Stimulated activated CD4-positive, alpha-beta T cell treated with anti-CD3 and anti-CD28 coated beads, Interleukin-4, amount 100 ng/mL, for 48 hours (primary cell): ENCODE data around the gene LYZL1.
"Not testable (repeated sequence)": the region's sequence is repeated elsewhere in the genome, so short reads cannot be mapped to it uniquely, and the experiment has no call there.

ENCODE experiments used
- DNase-seq, 2 donors: peaks; one replicate each; pipeline ENCODE4 v3.0.0-alpha.2; 2020; ENCODE audit warnings: low read depth in 2 of 2

The LYZL1 gene

DNA sequence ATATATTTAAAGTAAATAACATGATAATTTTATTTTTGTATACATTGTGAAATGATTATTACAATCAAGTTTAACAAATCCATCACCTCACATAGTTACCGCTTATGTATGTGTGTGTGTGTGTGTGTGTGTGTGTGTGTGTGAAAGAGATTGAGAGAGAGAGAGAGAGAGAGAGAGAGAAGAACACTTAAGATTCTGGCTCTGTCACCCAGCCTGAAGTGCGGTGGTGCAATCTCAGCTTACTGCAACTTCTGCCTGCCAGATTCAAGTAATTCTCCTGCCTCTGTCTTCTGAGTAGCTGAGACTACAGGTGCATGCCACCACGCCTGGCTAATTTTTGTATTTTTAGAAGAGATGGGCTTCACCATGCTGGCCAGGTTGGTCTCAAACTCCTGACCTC lies 17.8 kb downstream of the LYZL1 start:
- no peak for DNase-seq

DNA sequence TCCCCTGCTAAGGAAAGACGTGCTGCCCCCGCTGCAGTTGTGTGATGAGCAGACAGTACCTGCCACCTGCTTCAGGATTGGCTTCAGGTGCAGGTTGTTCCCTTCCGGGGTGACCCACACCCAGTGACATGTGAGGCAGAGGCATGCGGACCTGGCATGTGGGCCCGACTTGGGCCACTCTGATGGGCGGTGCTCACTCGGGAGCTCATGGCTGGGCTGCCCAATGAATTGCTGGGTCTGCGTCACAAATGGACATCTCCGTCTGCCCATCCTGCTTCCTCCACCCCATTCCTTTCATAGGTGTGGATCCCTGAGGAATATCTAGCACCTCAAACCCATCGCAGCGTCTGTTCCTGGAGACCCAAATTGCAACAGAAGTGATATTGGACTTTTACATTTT lies 19.3 kb downstream of the LYZL1 start:
- DNase-seq: not testable (repeated sequence)

DNA sequence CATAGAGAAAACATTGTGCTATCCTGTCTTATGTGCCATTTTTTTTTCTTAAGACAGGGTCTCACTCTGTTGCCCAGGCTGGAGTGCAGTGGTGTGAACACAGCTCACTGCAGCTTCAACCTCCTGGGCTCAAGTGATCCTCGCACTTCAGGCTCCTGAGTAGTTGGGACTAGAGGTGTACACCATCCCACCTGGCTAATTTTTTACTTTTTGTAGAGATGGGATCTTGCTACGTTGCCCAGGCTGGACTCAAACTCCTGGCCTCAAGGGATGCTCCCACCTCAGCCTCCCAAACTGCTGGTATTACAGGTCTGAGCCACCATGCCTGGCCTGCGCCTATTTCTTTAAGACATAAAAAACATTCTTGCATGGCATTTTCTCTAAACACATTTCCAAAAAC lies 20.6 kb downstream of the LYZL1 start:
- no peak for DNase-seq

DNA sequence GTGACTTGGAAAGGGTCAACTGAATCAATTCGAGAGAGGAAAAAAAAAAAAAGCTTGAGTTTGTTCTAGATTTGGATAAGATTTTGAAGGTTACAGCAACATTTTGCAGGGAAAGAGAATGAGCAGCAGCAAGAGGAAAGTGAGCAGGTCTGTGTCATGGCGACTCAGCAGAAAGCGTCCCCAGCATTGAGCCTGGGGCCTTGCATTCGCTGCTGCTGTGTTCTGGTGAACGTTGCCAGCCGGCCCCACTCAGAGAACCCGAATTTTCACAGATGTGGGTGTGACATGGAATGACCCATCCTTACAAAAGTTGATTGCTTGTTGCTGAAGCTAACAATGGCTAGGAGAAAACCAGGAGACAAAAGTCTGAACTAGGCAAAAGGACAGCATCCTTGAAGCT lies 21.6 kb downstream of the LYZL1 start:
- not testable (repeated sequence) for DNase-seq

DNA sequence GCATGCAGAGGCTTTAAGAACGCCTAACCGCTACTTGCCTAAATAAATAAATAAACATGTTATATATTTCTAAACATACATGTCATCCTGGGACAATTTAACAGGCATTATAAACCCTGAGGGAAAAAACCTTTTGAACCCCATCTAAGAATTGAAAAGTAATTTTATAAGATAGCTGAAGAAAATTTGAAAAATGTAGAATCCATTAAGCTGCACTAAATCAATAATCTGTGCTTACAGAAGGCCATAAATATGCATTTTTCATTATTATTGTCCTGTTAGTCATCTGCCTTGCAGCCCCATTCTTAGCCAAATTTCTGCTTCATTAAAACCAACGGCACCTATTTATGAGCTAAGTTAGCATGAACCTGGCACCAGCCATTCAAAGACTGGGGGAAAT lies 24.2 kb downstream of the LYZL1 start:
- no peak for DNase-seq

DNA sequence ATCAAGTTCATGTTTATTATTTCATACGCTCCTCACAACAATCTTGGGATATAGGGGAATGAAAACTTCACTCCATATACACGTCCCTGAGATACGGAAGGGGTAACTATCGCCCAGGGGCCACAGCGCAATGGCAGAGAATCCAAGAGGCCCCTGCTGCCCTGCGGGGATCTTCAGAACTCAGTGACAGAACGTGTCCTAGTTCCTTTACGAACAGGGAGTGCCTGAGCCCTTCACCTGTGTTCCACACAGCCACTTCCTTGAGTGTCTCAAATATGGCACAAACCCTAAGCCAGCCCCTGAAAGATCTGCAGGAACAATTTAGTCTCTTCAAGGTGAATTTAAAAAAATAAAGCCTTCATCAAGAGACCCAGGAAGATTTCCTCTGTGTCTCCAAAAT lies 25.9 kb downstream of the LYZL1 start:
- no peak for DNase-seq

DNA sequence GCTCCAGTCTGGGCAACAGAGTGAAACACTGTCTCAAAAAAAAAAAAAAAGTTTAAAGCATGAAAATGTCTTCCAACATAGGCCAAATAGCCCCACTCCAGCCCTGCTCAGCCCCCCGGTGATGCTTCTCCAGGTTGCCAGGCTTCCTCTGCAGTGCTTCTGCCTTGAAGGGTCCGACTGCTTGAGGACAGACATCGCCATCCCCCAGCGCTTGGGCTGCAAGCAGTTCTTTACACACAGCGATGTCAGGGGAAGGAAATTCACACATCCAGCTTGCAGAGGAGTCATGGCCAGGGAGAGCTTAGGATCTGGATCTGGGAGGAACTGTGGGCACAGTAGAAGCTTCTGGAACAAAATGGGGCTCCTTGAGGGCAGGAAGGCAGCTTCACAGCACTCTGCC lies 26.9 kb downstream of the LYZL1 start:
- no peak for DNase-seq

DNA sequence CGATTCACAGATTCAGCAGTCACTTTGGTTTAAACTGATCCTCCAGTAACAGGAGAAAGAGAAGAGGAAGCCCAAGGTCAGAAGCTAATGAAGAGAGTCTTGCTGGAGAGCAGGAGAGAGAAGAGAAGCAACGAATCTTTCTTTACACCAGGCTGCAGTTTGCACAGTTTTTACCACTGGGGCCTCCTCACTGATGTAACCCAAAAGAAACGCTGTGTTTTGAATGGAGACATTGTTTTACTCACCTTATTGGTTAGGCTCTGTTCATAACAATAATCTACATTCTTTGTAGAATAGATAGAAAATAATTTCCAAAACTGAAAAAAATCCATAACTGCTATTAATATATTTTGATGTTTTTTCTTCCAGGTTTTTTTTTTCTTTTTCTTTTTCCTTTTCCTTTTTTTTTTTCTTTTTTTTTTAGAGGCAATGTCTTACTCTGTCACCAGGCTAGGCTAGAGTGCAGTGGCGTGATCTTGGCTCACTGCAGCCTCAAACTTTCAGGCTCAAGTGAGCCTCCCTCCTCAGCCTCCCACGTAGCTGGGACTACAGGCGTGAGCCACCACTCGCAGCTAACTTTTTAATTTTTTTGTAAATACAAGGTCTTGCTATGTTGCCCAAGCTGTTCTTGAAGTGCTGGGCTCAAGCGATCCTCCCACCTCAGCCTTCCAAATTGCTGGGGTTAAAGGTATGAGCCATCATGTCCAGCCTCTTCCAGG lies 27.6 kb downstream of the LYZL1 start:
- no peak for DNase-seq

DNA sequence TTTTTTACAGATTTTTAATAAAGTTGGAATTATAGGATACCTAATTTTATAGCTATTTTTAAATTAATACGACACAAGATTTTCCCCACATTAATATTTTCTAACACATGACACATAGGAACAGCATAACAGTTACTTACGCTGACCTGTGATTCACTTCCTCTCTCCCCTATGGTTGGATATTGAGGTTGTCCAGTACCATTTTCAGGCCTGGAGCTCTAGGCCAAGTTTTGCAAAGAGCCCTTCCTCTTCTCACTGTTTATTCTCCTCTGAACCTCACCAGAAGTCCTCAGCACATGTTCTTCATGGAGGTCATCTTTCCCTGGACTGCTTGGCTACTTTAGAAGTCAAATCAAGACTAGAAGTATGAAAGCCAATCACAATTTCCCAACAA lies 28.2 kb downstream of the LYZL1 start:
- DNase-seq: no peak

DNA sequence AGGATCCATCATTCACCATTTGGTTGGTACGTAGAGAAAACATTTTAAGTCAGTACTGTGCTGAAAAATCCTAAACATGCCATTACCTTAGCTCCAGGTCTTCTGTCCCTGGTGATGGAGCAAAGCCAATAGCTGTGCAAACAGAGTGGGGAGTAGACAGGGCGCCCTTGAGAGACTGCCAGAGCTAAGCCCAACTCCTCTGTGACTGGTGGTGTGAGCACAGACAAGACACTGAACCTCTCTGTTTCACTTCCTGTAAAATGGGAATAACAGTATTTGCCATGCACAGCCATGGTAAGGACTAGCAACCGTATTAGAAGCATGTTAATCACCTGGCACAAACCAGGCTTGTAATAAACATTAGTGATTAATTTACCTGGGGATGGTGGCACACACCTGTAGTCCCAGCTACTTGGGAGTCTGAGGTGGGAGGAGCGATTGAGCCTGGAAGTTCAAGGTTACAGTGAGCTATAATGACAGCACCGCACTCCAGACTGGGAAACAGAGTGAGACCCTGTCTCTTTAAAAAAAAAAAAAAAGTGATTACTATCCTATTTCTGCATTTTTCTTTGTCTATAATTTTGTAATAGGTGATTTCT lies 28.7 kb downstream of the LYZL1 start:
- no peak for DNase-seq

DNA sequence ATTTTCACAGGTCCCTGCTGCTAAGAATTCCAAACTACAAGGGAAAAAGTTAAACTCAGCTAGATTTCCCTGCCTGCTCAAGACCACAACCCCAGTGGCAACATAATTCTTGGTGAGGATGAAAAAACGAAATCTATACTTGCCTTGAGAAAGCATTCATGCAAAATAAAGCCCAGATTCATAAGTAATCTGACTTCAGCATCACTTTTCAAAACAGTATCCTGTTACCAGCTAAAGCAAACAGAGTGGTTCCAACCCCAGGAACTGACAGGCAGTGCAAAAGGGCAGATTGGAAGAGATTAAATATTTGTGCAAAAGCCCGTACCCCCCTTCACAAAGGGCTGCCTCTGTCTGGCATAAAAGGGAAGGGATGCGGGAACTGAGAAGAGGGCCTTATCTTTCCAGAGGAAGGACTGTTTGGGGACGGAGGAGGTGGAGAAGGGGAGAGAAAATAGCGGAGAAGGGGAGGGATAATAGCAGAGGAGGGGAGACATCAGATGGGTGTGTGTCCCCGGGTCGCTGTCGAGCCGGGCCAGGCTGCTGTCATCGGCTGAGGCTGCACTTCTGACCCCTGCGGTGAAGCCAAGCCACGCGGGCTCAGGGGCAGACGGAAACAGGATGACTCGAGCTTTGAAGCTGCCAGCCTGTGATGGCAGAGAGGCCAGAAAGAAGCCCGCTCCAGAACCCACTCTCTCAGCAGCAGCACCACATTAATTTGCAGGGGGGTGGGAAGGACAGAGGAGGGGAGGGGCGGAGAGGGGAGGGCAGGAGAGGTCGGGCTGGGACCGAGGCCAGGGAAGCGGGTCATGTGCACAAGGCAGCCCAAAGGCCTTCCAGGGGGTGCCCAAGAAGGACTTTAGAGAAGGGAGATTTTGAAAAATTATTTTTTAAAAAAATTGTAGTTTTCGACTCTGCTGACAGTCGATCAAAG lies 29.5 kb downstream of the LYZL1 start:
- not testable (repeated sequence) for DNase-seq

DNA sequence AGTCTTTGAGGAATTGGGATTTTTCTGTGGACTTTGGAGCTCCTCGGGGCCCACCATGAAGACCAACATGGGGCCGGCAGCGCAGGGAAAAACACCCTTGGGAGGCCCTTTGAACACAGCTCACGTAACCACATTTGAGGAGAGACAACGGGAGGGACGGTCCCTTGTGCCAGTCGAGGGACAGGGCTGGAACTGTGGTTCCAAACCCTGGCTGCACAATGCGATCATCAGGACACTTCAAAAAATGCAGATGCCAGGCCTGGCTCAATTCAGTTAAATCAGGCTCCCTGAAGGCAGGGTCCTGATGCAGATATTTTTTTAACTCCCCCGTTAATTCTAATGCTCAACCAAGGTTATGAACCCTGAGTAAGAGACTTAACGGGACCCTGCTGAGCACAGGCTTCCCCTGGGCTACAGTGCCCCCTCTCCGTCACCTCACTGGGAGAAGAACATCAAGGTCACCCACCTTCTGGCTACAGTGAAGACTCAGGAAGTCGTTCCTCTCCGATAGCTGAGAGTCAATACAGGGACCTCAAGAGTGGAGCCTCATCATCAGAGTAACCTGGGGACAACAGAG lies 30.4 kb downstream of the LYZL1 start:
- DNase-seq: no peak

DNA sequence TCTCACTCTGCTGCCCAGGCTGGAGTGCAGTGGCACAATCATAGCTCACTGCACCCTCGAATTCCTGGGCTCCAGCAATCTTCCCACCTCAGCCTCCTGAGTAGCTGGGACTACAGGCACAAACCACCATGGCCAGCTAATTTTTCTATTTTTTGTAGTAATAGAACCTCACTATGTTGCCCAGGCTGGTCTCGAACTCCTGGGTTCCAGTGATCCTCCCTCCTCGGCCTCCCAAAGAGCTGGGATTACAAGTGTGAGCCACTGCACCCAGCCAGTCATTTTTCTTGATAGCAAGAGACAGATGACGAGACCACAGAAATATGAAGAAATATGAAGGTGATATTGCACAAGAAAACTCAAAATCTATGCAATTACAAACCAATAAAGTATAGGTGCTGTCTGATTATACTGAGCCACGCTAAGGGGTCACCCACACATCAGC lies 31.8 kb downstream of the LYZL1 start:
- not testable (repeated sequence) for DNase-seq

DNA sequence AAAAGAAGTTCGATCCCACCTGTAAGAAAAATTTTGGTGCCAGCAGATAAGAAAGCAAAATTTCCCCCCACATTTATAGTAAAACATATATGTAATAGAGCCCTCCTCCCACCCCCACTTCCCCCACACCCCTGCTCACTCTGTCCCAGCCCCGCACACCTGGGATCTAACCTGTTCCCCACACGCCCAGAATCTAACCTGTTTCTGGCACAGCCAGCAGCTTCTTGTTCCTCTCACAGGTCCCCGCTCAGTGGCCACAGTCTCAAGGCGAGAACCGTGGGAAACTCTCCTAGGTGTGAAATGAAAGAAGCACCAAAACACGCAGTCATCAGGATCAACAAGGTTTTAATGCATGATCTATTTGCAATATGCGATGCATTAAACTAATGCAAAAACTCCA lies 32.8 kb downstream of the LYZL1 start:
- DNase-seq: no peak

DNA sequence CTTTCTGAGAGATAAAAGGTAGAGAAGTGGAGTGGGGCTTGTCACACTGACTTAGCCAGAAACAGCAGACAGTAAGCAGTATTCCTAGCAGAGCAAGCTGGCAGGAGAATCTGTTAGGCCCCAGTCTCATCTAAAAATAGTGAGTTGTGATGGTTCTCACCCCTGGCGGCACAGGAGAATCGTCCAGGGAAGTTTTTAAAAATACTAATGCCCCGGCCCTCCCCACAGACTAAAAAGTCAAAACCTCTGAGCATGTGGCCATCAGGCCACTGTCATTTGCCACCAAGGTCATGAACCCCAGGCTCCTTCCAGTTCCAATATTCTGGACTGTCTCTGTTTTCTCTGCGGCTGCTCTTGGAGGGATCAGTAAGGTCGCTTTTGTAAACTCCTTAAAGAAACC lies 34.0 kb downstream of the LYZL1 start:
- no peak for DNase-seq

DNA sequence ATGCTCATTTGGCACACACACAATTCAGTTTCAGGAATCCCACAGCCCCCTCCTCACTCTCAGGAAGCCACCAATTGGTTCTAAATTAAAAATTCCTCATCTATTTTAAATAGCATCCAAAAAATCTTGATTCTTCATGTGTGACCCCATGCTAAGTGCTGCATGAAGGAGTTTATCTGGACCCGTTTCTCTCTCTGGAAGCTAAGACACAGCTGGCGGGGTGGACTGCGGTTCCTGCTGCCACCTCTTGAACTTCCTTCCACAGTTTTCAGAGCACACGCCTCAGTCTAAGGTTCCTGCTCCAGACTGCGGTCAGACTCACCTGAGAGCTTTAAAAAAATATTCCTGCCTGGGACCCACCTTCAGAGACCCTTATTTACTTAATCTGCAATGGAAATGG lies 34.5 kb downstream of the LYZL1 start:
- DNase-seq: no peak

DNA sequence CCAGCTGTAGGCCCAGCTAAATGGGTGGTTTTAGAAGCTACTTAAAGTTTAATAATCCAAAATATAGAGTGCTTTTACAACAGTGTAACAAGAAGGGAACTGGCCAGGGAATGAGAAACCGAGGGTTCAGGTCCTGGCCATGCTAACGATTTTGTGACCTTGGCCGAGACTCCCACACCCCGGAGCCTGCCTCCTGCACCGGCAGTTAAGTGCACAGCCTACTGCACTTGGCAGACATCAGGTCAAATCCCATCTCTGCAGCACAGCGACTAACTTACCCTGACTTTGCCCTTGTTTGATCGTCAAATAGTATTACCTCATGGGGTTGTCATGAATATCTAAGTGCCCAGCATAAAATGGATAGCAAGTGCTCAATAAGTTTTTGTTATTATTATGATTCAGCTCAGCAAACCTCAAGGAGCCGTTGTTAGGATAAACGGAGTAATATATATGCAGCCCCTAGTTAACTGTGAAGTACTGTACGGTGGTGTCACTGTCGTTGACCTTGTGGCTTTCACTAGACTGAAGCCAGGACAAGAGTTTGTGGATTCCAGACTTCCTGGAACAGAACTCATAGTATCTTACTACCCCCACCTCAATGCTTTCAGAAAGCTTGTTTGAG lies 35.5 kb downstream of the LYZL1 start:
- no peak for DNase-seq

DNA sequence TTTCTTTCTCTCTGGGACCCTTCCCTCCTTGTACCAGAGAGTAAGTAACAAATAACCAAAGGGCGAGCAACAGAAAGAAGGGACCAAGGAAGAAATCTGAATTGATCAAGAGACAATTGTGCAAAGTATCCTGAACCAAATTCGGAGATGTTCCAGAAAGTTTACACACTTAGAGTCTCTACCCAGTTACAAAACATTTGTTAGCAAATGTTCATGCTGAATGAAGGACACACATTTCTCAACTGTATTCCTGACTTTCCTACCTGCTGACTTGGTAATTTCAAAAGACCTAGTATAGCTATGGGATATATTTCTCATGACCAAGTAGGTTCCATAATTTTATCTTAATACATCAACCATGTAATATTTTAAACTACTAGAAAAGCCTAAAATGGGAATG lies 37.4 kb downstream of the LYZL1 start:
- DNase-seq: no peak

DNA sequence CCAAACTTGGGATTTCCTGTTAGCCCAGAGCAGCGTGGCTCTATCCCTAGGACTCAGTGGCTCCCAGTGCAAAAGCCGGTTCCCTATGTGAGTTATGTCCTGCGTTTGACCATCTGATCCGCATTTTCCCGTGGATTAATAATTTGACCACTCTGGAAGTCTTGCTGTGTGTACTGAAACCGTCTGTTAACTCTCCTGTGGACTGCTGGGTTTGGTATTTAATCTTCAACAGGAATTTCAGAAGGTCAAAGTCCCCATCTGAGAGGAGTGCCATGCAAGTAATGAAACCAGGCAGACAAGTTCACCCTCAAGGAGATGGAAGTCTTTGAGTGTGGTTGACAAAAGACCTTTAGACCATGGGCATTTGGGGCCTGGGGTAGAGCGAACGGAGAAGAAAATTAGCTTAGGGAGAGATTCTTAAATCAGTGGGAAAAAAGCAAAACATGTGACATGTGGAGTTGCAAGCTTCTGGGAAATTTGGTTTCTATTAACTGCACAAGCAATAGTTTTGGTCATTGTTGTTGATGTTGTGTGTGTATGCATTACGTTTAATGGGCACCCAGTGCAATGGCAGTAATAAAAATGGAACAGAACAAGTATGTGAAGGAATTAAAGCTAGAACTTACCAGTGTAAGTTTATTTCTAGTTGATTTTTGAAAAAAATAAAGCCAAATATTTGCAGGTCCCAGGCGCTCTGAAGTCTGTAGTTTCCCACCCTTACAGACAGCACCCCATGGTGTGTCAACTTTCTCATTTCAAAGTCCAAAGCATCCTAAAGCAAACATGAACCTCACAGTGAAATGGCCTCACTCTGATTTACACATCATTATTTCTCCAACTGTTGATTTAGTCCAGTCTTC lies 38.2 kb downstream of the LYZL1 start:
- DNase-seq: no peak

DNA sequence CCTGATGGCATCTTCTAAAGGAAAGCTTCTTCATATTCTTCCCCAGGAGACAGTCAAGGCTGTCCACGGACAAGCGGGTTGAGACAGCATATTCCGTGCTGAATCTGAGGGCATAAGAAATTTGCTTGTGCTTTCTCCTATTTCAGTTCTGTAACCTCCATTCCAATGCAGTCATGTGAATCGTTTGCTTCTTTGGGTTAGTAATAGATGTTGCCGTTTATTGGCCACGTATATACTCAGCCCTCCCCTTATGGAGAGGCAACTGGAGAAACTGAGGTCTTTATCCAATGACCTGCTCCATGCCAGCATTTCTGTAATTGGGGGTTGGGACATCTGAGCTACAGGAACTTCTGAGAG lies 38.9 kb downstream of the LYZL1 start:
- no peak for DNase-seq

DNA sequence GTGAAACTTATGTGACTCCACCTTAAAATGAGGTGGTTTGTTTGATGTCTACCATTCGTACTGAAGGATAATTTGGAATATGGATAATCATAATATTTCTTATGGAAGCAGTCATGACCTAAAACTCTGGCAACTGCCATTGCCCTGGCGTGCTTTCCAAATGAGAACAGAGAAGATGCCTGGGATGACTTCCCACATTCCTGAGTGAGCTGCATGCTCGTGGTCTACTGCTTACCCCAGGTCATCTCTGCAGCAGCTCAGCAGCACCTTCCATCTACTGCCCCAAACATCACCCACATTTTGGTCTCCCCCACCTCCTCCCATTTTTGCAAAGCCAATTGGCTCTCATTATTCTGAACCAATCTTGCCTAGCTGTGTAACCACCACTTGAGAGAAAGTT lies 40.1 kb downstream of the LYZL1 start:
- DNase-seq: no peak
